Peyer's patch (tissue), 4 donors: Measurements from ENCODE around the gene CLEC16A. TPM values are rescaled to one million over a fixed set of nuclear protein-coding genes. Genes with fewer than 3 reads are reported as not detected.

Experiments used
- DNase-seq, 3 donors: peaks; one replicate each; pipeline ENCODE4 v3.0.0-alpha.2; 2017 to 2019
- H3K27ac ChIP-seq, 4 donors: fragments of 200-600 bp; sonication (generic); one replicate each; pipeline ENCODE4 v1.5.1; 2016 to 2019
- H3K27me3 ChIP-seq, 2 donors: fragments of 200-600 bp; sonication (generic); one replicate each; pipeline ENCODE4 v1.5.1; 2019
- H3K36me3 ChIP-seq, 3 donors: fragments of 200-600 bp; sonication (generic); one replicate each; pipeline ENCODE4 v1.5.1; 2016 to 2019
- H3K4me1 ChIP-seq, 4 donors: fragments of 200-600 bp; sonication (generic); one replicate each; pipeline ENCODE4 v1.5.1; 2016 to 2019
- H3K4me3 ChIP-seq, 4 donors: fragments of 200-600 bp; sonication (generic); 1 replicate in 3 of 4; 2 replicates in 1 of 4; pipeline ENCODE4 v1.5.1; 2016 to 2019; ENCODE audit warnings: mild to moderate bottlenecking in 1 of 4
- H3K9me3 ChIP-seq, 4 donors: fragments of 200-600 bp; sonication (generic); one replicate each; pipeline ENCODE4 v1.5.1; 2016 to 2019; ENCODE audit warnings: mild to moderate bottlenecking in 1 of 4
- POLR2A ChIP-seq, 2 donors: fragments of 450-650 bp; IDR thresholded peaks; one replicate each; pipeline ENCODE4 v1.5.1; 2017; ENCODE audit warnings: antibody characterized with exemption in 2 of 2, mild to moderate bottlenecking in 2 of 2, moderate library complexity in 2 of 2
- total RNA-seq, 4 donors: library from RNA; depleted of rRNA; stranded (reverse); fragments of >200 nt; gene quantifications; one replicate each; pipeline ENCODE4 v1.1.0, GENCODE V29; 2016
- TF ChIP-seq, protein P1 (sequence below), 6 experiments: fragments of 450-650 bp in 4 of 6; fragments of 200-600 bp in 2 of 6; sonication (generic) in 1 of 6; IDR thresholded peaks; one replicate each; pipeline ENCODE4 v1.5.1; 2017 to 2019; ENCODE audit warnings: antibody characterized with exemption in 6 of 6, mild to moderate bottlenecking in 3 of 6, moderate library complexity in 1 of 6

CLEC16A gene
- total RNA-seq, 4 donors from 2014 or later = 37.8 to 139 (median 64.3) TPM

DNA sequence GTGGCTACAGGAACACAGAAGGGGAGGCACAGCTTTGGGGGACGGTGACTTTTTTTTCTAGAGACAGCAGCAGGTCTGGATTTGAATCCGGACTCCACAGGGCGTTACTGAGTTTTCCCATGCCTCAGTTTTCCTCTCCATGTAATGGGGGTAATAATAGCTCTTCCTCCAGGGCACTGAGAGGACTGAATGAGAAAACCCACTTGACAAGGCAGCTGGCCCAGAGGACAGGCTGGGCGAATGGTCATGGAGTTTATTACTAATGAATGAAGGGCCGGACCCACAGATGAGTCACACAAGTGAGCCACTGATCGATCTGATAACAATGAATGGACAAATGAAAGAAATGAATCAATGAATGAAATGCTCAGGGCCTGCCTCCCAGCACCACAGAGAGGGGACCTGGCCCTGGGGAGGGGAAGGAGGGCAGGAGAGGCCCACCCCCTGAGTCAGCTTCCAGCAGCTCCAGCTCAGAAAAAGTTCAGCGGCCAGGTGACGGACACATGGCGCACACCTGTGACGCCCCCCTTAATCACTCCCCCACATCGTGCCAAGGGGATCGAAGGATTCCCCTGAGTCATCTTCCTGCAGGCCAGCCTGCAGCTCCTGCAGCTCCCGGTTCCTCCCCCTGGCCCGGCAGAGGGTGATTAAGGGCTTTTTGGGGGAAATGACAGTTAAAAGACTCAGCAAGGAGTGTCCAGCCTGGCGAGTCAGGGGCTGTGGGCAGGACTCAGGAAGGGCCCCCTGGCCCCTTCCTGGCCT is 257.3 kb downstream of the CLEC16A start:
- no peak for TF ChIP-seq POLR2A (IDR thresholded peaks at IDR 0.05)
- TF ChIP-seq, protein P1, sequence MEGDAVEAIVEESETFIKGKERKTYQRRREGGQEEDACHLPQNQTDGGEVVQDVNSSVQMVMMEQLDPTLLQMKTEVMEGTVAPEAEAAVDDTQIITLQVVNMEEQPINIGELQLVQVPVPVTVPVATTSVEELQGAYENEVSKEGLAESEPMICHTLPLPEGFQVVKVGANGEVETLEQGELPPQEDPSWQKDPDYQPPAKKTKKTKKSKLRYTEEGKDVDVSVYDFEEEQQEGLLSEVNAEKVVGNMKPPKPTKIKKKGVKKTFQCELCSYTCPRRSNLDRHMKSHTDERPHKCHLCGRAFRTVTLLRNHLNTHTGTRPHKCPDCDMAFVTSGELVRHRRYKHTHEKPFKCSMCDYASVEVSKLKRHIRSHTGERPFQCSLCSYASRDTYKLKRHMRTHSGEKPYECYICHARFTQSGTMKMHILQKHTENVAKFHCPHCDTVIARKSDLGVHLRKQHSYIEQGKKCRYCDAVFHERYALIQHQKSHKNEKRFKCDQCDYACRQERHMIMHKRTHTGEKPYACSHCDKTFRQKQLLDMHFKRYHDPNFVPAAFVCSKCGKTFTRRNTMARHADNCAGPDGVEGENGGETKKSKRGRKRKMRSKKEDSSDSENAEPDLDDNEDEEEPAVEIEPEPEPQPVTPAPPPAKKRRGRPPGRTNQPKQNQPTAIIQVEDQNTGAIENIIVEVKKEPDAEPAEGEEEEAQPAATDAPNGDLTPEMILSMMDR (IDR thresholded peaks at IDR 0.05) = no peak
- Histone ChIP-seq H3K27ac (no peak overlapping the region), H3K36me3 (no peaks in the 10 kb centered on the region), H3K4me3 (no peak overlapping the region), H3K27me3 (no peaks in the 10 kb centered on the region), H3K4me1 (peaks cover 0 to 20% (median 7%) of the 10 kb centered on the region in 4 donors), H3K9me3 (no peaks in the 10 kb centered on the region)
- no peak for DNase-seq

DNA sequence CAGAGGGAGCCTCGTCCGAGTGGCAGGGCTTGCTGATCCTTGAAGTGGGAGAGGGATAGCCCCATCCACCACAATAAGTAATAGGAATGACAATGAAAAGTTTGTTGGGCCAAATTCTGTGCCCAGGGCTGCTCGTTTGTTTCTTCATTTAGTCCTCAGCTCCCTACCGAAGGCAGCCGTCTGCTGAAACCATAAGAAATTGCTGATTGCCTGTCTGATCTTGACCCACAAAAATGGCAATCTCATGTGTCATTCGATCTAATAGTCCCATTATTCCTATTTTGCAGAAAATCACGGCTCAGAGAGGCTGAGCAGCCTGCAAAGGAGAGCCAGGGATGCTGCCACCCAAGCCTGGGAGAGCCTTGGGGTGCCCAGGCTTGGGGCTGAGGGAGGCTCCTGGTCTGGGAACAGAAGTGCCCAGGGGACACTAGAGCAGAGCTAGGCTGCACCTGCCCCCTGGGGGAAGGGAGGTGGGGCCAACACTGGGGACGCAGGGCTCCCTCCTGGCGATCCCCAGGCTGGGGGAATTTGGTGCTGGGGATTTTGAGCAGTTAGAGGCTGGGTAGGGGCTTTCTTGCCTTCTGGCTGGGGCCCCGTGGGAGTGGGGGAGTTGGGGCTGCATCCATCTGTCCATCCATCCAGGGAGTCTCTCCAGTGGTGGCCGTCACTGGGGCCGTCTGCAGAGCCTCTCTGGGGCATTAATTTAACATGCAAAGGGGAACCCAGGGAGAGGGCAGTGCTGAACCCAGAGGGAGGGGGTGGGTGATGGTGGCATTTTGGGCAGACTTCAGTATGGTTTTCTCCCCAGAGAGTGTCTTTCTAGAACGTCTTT is 258.1 kb downstream of the CLEC16A start:
- H3K4me1 ChIP-seq = peaks cover 0 to 20% (median 7%) of the 10 kb centered on the region in 4 donors

DNA sequence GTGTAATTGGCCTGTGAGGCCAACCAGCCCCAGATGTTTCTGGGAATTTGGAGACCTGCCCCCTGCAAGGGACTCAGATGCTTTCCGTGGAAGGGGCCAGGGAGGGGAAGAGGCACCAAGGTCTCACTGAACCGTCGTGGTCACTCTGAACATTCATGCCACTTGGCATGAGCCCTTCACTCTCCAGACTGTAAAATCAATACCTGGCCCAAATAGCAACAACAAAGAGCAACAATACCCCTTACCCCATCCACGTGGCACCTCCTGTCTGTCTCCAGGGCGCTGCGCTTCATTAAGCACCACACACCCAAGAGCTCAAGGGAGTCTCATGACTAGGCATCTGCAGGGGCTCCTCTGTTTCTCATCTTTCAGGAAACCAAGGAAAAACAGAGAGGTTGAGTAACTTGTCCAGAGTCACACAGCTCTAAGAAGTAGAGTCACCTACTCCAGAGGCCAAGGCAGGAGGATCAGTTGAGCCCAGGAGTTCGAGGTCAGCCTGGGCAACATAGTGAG is 258.8 kb downstream of the CLEC16A start:
- Histone ChIP-seq H3K9me3 (peaks cover 0 to 6% (median 3%) of the 10 kb centered on the region in 4 donors), H3K4me3 (no peak overlapping the region), H3K36me3 (no peaks in the 10 kb centered on the region), H3K4me1 (peaks cover 0 to 20% (median 7%) of the 10 kb centered on the region in 4 donors), H3K27me3 (no peaks in the 10 kb centered on the region), H3K27ac (no peak overlapping the region)
- no peak for TF ChIP-seq POLR2A (IDR thresholded peaks at IDR 0.05)
- TF ChIP-seq, protein P1 (IDR thresholded peaks at IDR 0.05) = no peak
- DNase-seq = no peak

More for the DNA sequence above, 258.1 kb downstream of the CLEC16A start:
- no peak for TF ChIP-seq POLR2A (IDR thresholded peaks at IDR 0.05)
- TF ChIP-seq, protein P1 (IDR thresholded peaks at IDR 0.05) = no peak
- H3K27ac ChIP-seq = no peak overlapping the region
- DNase-seq = no peak
- H3K27me3 ChIP-seq = no peaks in the 10 kb centered on the region
- no peaks in the 10 kb centered on the region for H3K36me3 ChIP-seq
- H3K9me3 ChIP-seq = peaks cover 0 to 1% (median under 1%) of the 10 kb centered on the region in 4 donors
- no peak overlapping the region for H3K4me3 ChIP-seq

DNA sequence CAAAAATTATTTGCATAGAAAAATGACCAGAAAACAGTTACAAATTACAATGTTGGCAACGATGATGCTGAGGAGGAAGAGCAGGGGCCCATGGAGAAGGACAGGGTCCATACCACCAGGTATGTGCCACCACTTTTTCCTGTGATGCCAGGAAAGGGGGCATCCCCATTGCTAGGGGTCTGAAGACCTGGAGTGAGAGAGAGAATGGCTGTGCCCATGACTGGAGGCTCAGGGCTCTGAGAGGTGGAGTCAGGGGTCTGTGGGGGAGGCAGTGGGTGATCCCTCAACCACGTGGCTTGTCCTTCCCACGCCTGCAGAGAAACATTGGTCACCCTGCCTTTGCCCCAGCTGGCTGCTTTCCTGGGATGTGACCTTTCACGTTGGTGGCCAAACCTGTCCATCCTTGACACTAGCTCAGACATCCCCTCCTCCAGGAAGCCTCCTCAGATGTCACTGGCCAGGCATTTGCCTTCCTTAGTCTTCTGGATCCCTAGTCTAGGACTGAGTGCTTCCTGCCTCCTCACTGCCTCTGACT is 260.2 kb downstream of the CLEC16A start:
- Histone ChIP-seq H3K4me3 (no peak overlapping the region), H3K9me3 (peaks cover 0 to 6% (median 3%) of the 10 kb centered on the region in 4 donors), H3K27me3 (no peaks in the 10 kb centered on the region), H3K36me3 (no peaks in the 10 kb centered on the region), H3K4me1 (peaks cover 0 to 12% (median 7%) of the 10 kb centered on the region in 4 donors), H3K27ac (no peak overlapping the region)
- TF ChIP-seq, protein P1 (IDR thresholded peaks at IDR 0.05) = no peak
- TF ChIP-seq POLR2A (IDR thresholded peaks at IDR 0.05) = no peak
- no peak for DNase-seq

DNA sequence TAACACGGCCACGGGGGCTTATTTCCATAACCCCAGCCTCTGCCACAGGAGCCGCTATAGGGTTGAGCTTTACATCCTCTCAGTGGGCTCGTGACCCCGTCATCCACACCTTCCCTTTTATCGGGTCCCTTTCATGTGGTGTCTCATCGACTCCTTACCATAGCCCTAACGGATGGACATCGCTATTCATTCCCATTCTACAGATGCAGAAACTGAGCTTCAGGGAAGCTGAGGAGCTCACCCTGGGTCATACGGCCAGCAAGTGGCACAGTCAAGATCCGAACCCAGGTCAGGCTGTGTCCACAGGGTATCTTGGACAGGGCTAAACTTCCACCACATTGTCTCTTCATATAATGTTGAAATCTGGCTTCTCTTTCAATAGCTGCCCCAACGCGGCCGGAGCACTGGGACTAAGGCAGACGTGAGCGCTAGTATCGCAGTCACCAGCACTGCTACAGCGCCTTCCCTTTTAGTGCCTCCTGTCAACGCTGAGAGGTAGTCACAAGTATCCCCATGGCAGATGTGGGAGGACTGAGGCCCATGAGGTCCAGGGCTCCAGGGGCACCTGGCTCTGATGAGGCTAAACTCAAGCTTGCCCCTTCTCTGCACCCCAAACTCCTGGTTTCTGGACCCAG is 260.8 kb downstream of the CLEC16A start:
- no peak for DNase-seq
- H3K27ac ChIP-seq = peak overlapping the region in 1 of 4 donors; percentile 25
- H3K27me3 ChIP-seq = no peaks in the 10 kb centered on the region
- no peaks in the 10 kb centered on the region for H3K36me3 ChIP-seq
- no peak for TF ChIP-seq POLR2A (IDR thresholded peaks at IDR 0.05)
- TF ChIP-seq, protein P1 (IDR thresholded peaks at IDR 0.05) = no peak
- no peak overlapping the region for H3K4me3 ChIP-seq
- peaks cover 0 to 6% (median 3%) of the 10 kb centered on the region in 4 donors for H3K9me3 ChIP-seq
- peaks cover 0 to 12% (median 7%) of the 10 kb centered on the region in 4 donors for H3K4me1 ChIP-seq
